ENCODE data around the gene FSIP1. TPM values are rescaled to one million over a fixed set of nuclear protein-coding genes. Genes with fewer than 3 reads are reported as not detected.

FSIP1 gene
- total RNA-seq, 1 donor from 2014 or later = 0.41 TPM

GRCh38 chr15:39746714-39747276, 35.8 kb downstream of the FSIP1 start:
- no peak overlapping the region for H3K4me3 Mint-ChIP-seq (ENCODE audit: unreplicated experiment)
- DNase-seq (ENCODE audit: low spot score) = no peak
- no peak overlapping the region for H3K27ac Mint-ChIP-seq (ENCODE audit: unreplicated experiment)

GRCh38 chr15:39746176-39746575, 36.5 kb downstream of the FSIP1 start:
- H3K4me3 Mint-ChIP-seq (ENCODE audit: unreplicated experiment) = no peak overlapping the region
- TF ChIP-seq CTCF (IDR thresholded peaks at IDR 0.05; ENCODE audit: unreplicated experiment) = no peak
- no peak for DNase-seq (ENCODE audit: low spot score)
- H3K27me3 Mint-ChIP-seq (ENCODE audit: unreplicated experiment) = no peaks in the 10 kb centered on the region
- peaks cover 7% of the 10 kb centered on the region for H3K4me1 Mint-ChIP-seq (ENCODE audit: unreplicated experiment)
- no peaks in the 10 kb centered on the region for H3K36me3 Mint-ChIP-seq (ENCODE audit: low read depth, unreplicated experiment)
- H3K9me3 Mint-ChIP-seq (ENCODE audit: unreplicated experiment) = no peaks in the 10 kb centered on the region
- H3K27ac Mint-ChIP-seq (ENCODE audit: unreplicated experiment) = no peak overlapping the region

More at GRCh38 chr15:39746714-39747276, 35.8 kb downstream of the FSIP1 start:
- Mint-ChIP-seq H3K9me3 (ENCODE audit: unreplicated experiment) (no peaks in the 10 kb centered on the region), H3K36me3 (ENCODE audit: low read depth, unreplicated experiment) (no peaks in the 10 kb centered on the region), H3K4me1 (ENCODE audit: unreplicated experiment) (peaks cover 7% of the 10 kb centered on the region), H3K27me3 (ENCODE audit: unreplicated experiment) (no peaks in the 10 kb centered on the region)
- TF ChIP-seq CTCF (IDR thresholded peaks at IDR 0.05; ENCODE audit: unreplicated experiment) = no peak

- Mint-ChIP-seq H3K9me3 (ENCODE audit: unreplicated experiment) (no peaks in the 10 kb centered on the region), H3K4me1 (ENCODE audit: unreplicated experiment) (peaks cover 7% of the 10 kb centered on the region), H3K27me3 (ENCODE audit: unreplicated experiment) (no peaks in the 10 kb centered on the region), H3K36me3 (ENCODE audit: low read depth, unreplicated experiment) (no peaks in the 10 kb centered on the region), H3K4me3 (ENCODE audit: unreplicated experiment) (no peak overlapping the region), H3K27ac (ENCODE audit: unreplicated experiment) (no peak overlapping the region)
- TF ChIP-seq CTCF (IDR thresholded peaks at IDR 0.05; ENCODE audit: unreplicated experiment) = no peak
- DNase-seq (ENCODE audit: low spot score) = no peak
These were observed 37.2 kb downstream of the FSIP1 start for GRCh38 chr15:39745415-39745814.

- peaks cover 7% of the 10 kb centered on the region for H3K4me1 Mint-ChIP-seq (ENCODE audit: unreplicated experiment)
- no peak overlapping the region for H3K27ac Mint-ChIP-seq (ENCODE audit: unreplicated experiment)
- TF ChIP-seq CTCF (IDR thresholded peaks at IDR 0.05; ENCODE audit: unreplicated experiment) = no peak
- H3K36me3 Mint-ChIP-seq (ENCODE audit: low read depth, unreplicated experiment) = no peaks in the 10 kb centered on the region
- DNase-seq (ENCODE audit: low spot score) = no peak
- H3K4me3 Mint-ChIP-seq (ENCODE audit: unreplicated experiment) = no peak overlapping the region
- H3K9me3 Mint-ChIP-seq (ENCODE audit: unreplicated experiment) = no peaks in the 10 kb centered on the region
- no peaks in the 10 kb centered on the region for H3K27me3 Mint-ChIP-seq (ENCODE audit: unreplicated experiment)
These were observed 38.1 kb downstream of the FSIP1 start for GRCh38 chr15:39744334-39745103.

- TF ChIP-seq CTCF (IDR thresholded peaks at IDR 0.05; ENCODE audit: unreplicated experiment) = no peak
- Mint-ChIP-seq H3K4me3 (ENCODE audit: unreplicated experiment) (no peak overlapping the region), H3K27me3 (ENCODE audit: unreplicated experiment) (no peaks in the 10 kb centered on the region), H3K9me3 (ENCODE audit: unreplicated experiment) (no peaks in the 10 kb centered on the region), H3K27ac (ENCODE audit: unreplicated experiment) (no peak overlapping the region), H3K36me3 (ENCODE audit: low read depth, unreplicated experiment) (no peaks in the 10 kb centered on the region), H3K4me1 (ENCODE audit: unreplicated experiment) (peaks cover 7% of the 10 kb centered on the region)
- no peak for DNase-seq (ENCODE audit: low spot score)
These were observed 39.0 kb downstream of the FSIP1 start for GRCh38 chr15:39743611-39744010.
